ENCODE measurements around the gene ADAMTS8. TPM values are rescaled to one million over a fixed set of nuclear protein-coding genes. Genes with fewer than 3 reads are reported as not detected.

The ADAMTS8 gene
- total RNA-seq, 2 donors from 2014 or later = 0.66 TPM; not detected in 1

DNA sequence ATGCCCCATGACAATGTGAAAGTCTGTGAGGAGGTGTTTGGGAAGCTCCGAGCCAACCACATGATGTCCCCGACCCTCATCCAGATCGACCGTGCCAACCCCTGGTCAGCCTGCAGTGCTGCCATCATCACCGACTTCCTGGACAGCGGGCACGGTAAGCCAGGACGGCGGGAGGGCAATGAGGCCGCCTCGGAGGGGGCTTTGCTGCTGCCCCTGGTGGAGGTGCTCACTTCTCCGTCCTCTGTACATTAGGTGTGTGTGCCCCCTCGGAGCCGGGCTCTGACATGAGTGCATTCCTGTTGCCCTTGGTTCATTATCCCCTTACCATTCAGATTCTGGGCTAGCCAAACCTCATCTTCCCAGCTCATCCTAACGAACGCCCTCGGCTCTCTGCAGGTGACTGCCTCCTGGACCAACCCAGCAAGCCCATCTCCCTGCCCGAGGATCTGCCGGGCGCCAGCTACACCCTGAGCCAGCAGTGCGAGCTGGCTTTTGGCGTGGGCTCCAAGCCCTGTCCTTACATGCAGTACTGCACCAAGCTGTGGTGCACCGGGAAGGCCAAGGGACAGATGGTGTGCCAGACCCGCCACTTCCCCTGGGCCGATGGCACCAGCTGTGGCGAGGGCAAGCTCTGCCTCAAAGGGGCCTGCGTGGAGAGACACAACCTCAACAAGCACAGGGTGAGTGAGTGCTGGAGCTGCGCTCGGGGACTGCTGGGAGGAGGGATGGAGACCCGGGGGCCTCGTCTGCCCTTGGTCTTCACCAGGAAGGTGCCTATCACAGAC, 33.9 kb upstream of the ADAMTS8 start:
- Histone ChIP-seq H3K36me3 (replicated peaks in 1 of 2; ENCODE audit: insufficient read depth in 1 of 2, low read depth in 2 of 2) (no peaks in the 10 kb centered on the region), H3K9me3 (no peaks in the 10 kb centered on the region), H3K27ac (no peak overlapping the region), H3K4me1 (no peaks in the 10 kb centered on the region), H3K4me3 (no peak overlapping the region), H3K27me3 (no peaks in the 10 kb centered on the region)
- 85 to 89% methylated on average over 19 to 31 of the region's 31 CpGs for WGBS, 2 donors
- no peak for ATAC-seq
- intact Hi-C loops (cut with DNase I) = no loop called here
- TF ChIP-seq, protein P1, sequence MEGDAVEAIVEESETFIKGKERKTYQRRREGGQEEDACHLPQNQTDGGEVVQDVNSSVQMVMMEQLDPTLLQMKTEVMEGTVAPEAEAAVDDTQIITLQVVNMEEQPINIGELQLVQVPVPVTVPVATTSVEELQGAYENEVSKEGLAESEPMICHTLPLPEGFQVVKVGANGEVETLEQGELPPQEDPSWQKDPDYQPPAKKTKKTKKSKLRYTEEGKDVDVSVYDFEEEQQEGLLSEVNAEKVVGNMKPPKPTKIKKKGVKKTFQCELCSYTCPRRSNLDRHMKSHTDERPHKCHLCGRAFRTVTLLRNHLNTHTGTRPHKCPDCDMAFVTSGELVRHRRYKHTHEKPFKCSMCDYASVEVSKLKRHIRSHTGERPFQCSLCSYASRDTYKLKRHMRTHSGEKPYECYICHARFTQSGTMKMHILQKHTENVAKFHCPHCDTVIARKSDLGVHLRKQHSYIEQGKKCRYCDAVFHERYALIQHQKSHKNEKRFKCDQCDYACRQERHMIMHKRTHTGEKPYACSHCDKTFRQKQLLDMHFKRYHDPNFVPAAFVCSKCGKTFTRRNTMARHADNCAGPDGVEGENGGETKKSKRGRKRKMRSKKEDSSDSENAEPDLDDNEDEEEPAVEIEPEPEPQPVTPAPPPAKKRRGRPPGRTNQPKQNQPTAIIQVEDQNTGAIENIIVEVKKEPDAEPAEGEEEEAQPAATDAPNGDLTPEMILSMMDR (IDR thresholded peaks at IDR 0.05) = no peak
- TF ChIP-seq POLR2A (IDR thresholded peaks at IDR 0.05) = no peak
- no peak for DNase-seq

DNA sequence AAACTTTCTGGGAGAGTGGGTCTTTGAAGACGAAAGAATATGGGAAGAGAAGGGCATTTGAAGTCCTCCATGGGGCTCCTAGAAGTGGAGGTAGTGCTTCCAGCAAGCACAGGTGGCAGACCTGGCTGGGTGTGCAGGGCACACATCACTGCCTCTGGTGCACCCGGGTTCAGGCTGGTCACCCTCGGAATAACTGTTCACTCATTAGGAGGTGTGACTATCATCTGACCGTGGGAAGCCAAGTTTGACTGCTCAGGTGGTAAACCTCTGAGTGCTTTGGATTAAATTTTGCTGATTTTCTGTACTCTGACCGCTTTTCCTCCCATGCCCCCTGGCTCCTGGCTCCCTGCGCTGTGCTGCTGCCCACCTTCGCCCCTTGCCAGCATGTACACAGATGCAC, 31.1 kb upstream of the ADAMTS8 start:
- TF ChIP-seq, protein P1 (IDR thresholded peaks at IDR 0.05) = no peak
- no peak for TF ChIP-seq POLR2A (IDR thresholded peaks at IDR 0.05)
- Histone ChIP-seq H3K4me1 (no peaks in the 10 kb centered on the region), H3K36me3 (replicated peaks in 1 of 2; ENCODE audit: insufficient read depth in 1 of 2, low read depth in 2 of 2) (no peaks in the 10 kb centered on the region), H3K4me3 (no peak overlapping the region), H3K27ac (no peak overlapping the region), H3K9me3 (no peaks in the 10 kb centered on the region), H3K27me3 (no peaks in the 10 kb centered on the region)
- intact Hi-C loops (cut with DNase I) = no loop called here
- no peak for DNase-seq
- ATAC-seq = no peak
- 46 to 57% methylated on average over 5 to 7 of the region's 7 CpGs for WGBS, 2 donors

DNA sequence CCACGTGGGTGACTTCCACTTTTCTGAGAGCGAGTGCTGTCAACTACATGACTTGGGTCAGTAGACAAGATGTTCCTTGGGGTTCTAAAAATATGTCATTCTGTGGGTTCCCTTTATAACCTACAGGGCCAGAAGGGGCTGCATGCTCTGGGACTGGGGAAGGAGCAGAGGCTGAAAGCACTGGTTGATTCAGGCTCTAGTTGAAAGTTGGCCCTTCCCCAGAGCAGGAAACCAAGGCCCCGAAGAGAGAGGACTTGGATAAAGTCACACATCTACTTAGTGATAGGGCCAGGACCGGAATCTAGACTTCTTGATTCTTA, 30.0 kb upstream of the ADAMTS8 start:
- Histone ChIP-seq H3K27me3 (no peaks in the 10 kb centered on the region), H3K36me3 (replicated peaks in 1 of 2; ENCODE audit: insufficient read depth in 1 of 2, low read depth in 2 of 2) (no peaks in the 10 kb centered on the region), H3K9me3 (no peaks in the 10 kb centered on the region), H3K27ac (no peak overlapping the region), H3K4me3 (no peak overlapping the region), H3K4me1 (no peaks in the 10 kb centered on the region)
- DNase-seq = no peak
- no peak for ATAC-seq
- intact Hi-C loops (cut with DNase I) = no loop called here
- no peak for TF ChIP-seq POLR2A (IDR thresholded peaks at IDR 0.05)
- TF ChIP-seq, protein P1 (IDR thresholded peaks at IDR 0.05) = no peak
- WGBS, 2 donors = 77% methylated on average over 4 of the region's 4 CpGs

DNA sequence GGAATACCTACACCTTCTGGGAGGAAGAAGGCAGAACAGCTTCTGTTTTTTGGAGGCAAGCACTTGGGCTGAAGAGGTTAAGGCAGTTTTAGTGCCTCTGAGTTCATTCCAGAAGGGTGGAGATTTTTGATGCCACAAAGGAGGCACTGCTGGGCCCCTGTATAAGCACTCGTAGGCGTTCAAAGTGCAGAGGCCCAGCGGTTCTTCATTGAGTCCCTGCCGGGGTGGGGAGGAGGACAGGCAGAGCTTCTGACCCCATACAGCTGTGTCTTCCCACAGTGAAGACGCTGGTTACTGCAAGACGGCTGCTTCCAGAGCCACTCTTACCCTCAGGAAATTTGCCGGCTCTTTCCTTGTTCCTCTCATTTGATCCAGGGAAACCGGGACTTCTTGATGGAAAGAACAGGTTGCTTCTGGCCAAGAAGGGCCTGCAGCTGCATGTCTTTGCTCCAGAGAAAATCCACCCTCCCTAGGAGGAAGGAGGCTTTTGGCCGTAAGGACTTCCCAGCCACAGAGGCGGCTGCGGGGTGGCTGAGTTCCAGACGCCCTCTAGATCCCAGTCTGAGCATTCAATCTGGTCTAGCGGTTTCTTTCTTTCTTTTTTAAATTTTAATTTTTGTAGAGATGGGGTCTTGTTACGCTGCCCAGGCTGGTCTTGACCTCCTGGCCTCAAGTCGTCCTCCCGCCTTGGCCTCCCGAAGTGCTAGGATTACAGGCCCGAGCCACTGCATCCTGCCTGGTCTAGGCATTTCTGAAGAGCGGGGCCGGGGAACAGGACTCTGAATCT, 29.4 kb upstream of the ADAMTS8 start:
- no peak overlapping the region for H3K4me3 ChIP-seq
- DNase-seq (no peak), ATAC-seq (no peak)
- no peak overlapping the region for H3K27ac ChIP-seq
- H3K36me3 ChIP-seq (replicated peaks in 1 of 2; ENCODE audit: insufficient read depth in 1 of 2, low read depth in 2 of 2) = no peaks in the 10 kb centered on the region
- no peaks in the 10 kb centered on the region for H3K27me3 ChIP-seq
- intact Hi-C loops (cut with DNase I) = no loop called here
- TF ChIP-seq, protein P1 (IDR thresholded peaks at IDR 0.05) = no peak
- TF ChIP-seq POLR2A (IDR thresholded peaks at IDR 0.05) = no peak
- no peaks in the 10 kb centered on the region for H3K9me3 ChIP-seq
- WGBS, 2 donors = 87 to 90% methylated on average over 18 to 20 of the region's 20 CpGs
- H3K4me1 ChIP-seq = no peaks in the 10 kb centered on the region
